B cell (primary cell): Measurements from ENCODE around the gene AMIGO1. TPM values are rescaled to one million over a fixed set of nuclear protein-coding genes. Genes with fewer than 3 reads are reported as not detected.

Experiments
- ATAC-seq: fragments of 200-7000 bp; cut with Tn5 transposase; one replicate; pipeline ENCODE4 v1.10.0; 2021; ENCODE audit warnings: low read depth, mild to moderate bottlenecking, moderate number of reproducible peaks, moderate library complexity
- CTCF ChIA-PET: fragments of 350-600 bp; sonication (Branson Sonifier 250); formaldehyde crosslinking; loops from one replicate; lab custom pipeline; 2021; ENCODE audit warnings: antibody characterized with exemption, inconsistent platforms; lab: Charles Lee
- POLR2A ChIA-PET: fragments of 350-600 bp; sonication (Branson Sonifier 250); formaldehyde crosslinking; loops from one replicate; lab custom pipeline; 2021; ENCODE audit warnings: antibody characterized with exemption; lab: Charles Lee
- DNase-seq: peaks from one replicate; pipeline ENCODE4 v3.0.0; 2013
- H2AFZ ChIP-seq: 2 replicates; pipeline ENCODE4 v1.6.1; 2012; ENCODE audit warnings: mild to moderate bottlenecking, low read depth, low read length; ENCODE audit not compliant: insufficient read depth, poor library complexity, severe bottlenecking
- H3K27ac ChIP-seq, 2 donors: 1 replicate in 1 of 2; 2 replicates in 1 of 2; pipeline ENCODE4 v1.5.1; 2012 to 2013; ENCODE audit warnings: low read length in 2 of 2, mild to moderate bottlenecking in 2 of 2, moderate library complexity in 1 of 2
- H3K27me3 ChIP-seq, 4 experiments: fragments of 200-600 bp in 1 of 4; sonication (generic) in 1 of 4; replicated peaks in 1 of 4; 1 replicate in 2 of 4; 2 replicates in 2 of 4; pipeline versions ENCODE4 v1.6.1 to v1.7.0; 2013 to 2016; ENCODE audit warnings: low read length in 3 of 4, mild to moderate bottlenecking in 2 of 4, mixed read lengths in 1 of 4, moderate library complexity in 1 of 4; ENCODE audit not compliant: insufficient read depth in 4 of 4, control insufficient read depth in 3 of 4; ENCODE audit errors: control extremely low read depth in 1 of 4
- H3K36me3 ChIP-seq, 2 experiments: replicated peaks in 1 of 2; 1 replicate in 1 of 2; 2 replicates in 1 of 2; pipeline versions ENCODE4 v1.6.1 to v1.7.1; 2013; ENCODE audit warnings: low read length in 1 of 2; ENCODE audit not compliant: insufficient read depth in 2 of 2, control insufficient read depth in 1 of 2; ENCODE audit errors: control extremely low read depth in 1 of 2, extremely low read depth in 1 of 2
- H3K4me1 ChIP-seq, 2 donors: fragments of 200-600 bp in 1 of 2; sonication (generic) in 1 of 2; 1 replicate in 1 of 2; 2 replicates in 1 of 2; pipeline versions ENCODE4 v1.5.1 to v1.6.1; 2013 to 2017; ENCODE audit warnings: low read length in 2 of 2; ENCODE audit not compliant: control insufficient read depth in 2 of 2, insufficient read depth in 2 of 2
- H3K4me2 ChIP-seq: replicated peaks from 2 replicates; pipeline ENCODE3; 2012; ENCODE audit warnings: mild to moderate bottlenecking, low read depth, low read length; ENCODE audit not compliant: poor library complexity, severe bottlenecking
- H3K4me3 ChIP-seq, 5 experiments: fragments of 200-600 bp in 1 of 5; sonication (generic) in 1 of 5; 1 replicate in 3 of 5; 2 replicates in 2 of 5; pipeline versions ENCODE4 v1.5.1 to v1.7.0; 2011 to 2016; ENCODE audit warnings: low read length in 4 of 5, mild to moderate bottlenecking in 4 of 5, low read depth in 2 of 5, control low read depth in 1 of 5, moderate library complexity in 1 of 5; ENCODE audit not compliant: insufficient read depth in 1 of 5; ENCODE audit errors: control extremely low read depth in 1 of 5, extremely low read depth in 1 of 5
- H3K79me2 ChIP-seq: fragments of 200-600 bp; sonication (generic); one replicate; pipeline ENCODE4 v1.6.0; 2016; ENCODE audit warnings: low read length; ENCODE audit not compliant: control insufficient read depth, insufficient read depth
- H3K9ac ChIP-seq: fragments of 200-600 bp; sonication (generic); 2 replicates; pipeline ENCODE4 v1.6.1; 2017; ENCODE audit warnings: mild to moderate bottlenecking, low read length, moderate library complexity
- H3K9me3 ChIP-seq, 3 donors: one replicate each; pipeline versions ENCODE4 v1.6.1 to v1.7.1; 2013; ENCODE audit warnings: low read length in 2 of 3; ENCODE audit not compliant: control insufficient read depth in 2 of 3, insufficient read depth in 1 of 3; ENCODE audit errors: control extremely low read depth in 1 of 3
- H4K20me1 ChIP-seq: 2 replicates; pipeline ENCODE4 v1.6.0; 2012; ENCODE audit warnings: mild to moderate bottlenecking, low read length; ENCODE audit not compliant: insufficient read depth, control insufficient read depth, poor library complexity, severe bottlenecking
- H3K27ac Mint-ChIP-seq: one replicate; pipeline ENCODE4 v1.8.0; 2021; ENCODE audit warnings: mixed read lengths
- H3K27me3 Mint-ChIP-seq: one replicate; pipeline ENCODE4 v1.8.0; 2021; ENCODE audit warnings: mixed read lengths
- H3K4me1 Mint-ChIP-seq: one replicate; pipeline ENCODE4 v1.8.0; 2021; ENCODE audit warnings: mixed read lengths
- H3K4me3 Mint-ChIP-seq: one replicate; pipeline ENCODE4 v1.8.0; 2021; ENCODE audit warnings: mixed read lengths
- H3K9me3 Mint-ChIP-seq: one replicate; pipeline ENCODE4 v1.8.0; 2022; ENCODE audit warnings: mixed read lengths; ENCODE audit not compliant: insufficient read depth
- CTCF ChIP-seq: fragments of 200-600 bp; IDR thresholded peaks from one replicate; pipeline ENCODE4 v1.8.0; 2022; ENCODE audit warnings: antibody characterized with exemption, mild to moderate bottlenecking
- EZH2 ChIP-seq: IDR thresholded peaks from 2 replicates; pipeline ENCODE4 v1.6.1; 2012; ENCODE audit warnings: borderline replicate concordance, low read depth, mild to moderate bottlenecking, moderate library complexity, low read length; ENCODE audit not compliant: insufficient read depth, poor library complexity, severe bottlenecking
- WGBS: methylation state at CpG from one replicate; pipeline ENCODE4 v1.1.5; 2013; ENCODE audit warnings: missing lambda C conversion rate; ENCODE audit not compliant: insufficient coverage; 5-methylcytosine and 5-hydroxymethylcytosine counted together
- intact Hi-C: fragments of 100-400 bp; cut with micrococcal nuclease; formaldehyde crosslinking; loops from one replicate; pipeline ENCODE4 v1.10.0; 2022
- polyA plus RNA-seq: library from polyadenylated mRNA; depleted of rRNA; stranded (reverse); fragments of >200 nt; gene quantifications from 2 replicates; pipeline ENCODE4 v1.2.3, GENCODE V29; 2012
- total RNA-seq, 2 donors: library from RNA; stranded (reverse); fragments of 120-200 nt in 1 of 2; gene quantifications; 1 replicate in 1 of 2; 2 replicates in 1 of 2; pipeline versions ENCODE4 v1.2.3 to v1.2.4, GENCODE V29; 2013 to 2022

The AMIGO1 gene
- total and polyA plus RNA-seq, 2 donors (not counting 1 experiment from before 2014, with no cell fraction given) = 0.19 to 2.4 TPM

GRCh38 chr1:109467301-109467777, 42.2 kb downstream of the AMIGO1 start:
- H2AFZ ChIP-seq = no peak overlapping the region
- intact Hi-C loops = no loop called here
- ChIA-PET CTCF (no interaction called here), POLR2A (no interaction called here)
- Mint-ChIP-seq H3K27me3 (peaks cover 62% of the 10 kb centered on the region), H3K4me1 (peaks cover 8% of the 10 kb centered on the region), H3K27ac (no peak overlapping the region), H3K4me3 (peak overlapping the region; percentile 83), H3K9me3 (no peaks in the 10 kb centered on the region)
- no peak overlapping the region for H3K4me3 ChIP-seq
- peaks cover 0 to 8% (median 1%) of the 10 kb centered on the region in 3 donors for H3K9me3 ChIP-seq
- DNase-seq = no peak
- no peaks in the 10 kb centered on the region for H4K20me1 ChIP-seq
- 12% methylated on average over 20 of the region's 23 CpGs for WGBS
- H3K27ac ChIP-seq = no peak overlapping the region
- no peak overlapping the region for H3K9ac ChIP-seq
- H3K4me1 ChIP-seq = peaks cover 13% of the 10 kb centered on the region in 2 donors
- no peak for TF ChIP-seq EZH2
- TF ChIP-seq CTCF = no peak
- H3K27me3 ChIP-seq = peaks cover 0 to 68% (median 51%) of the 10 kb centered on the region in 4 experiments
- ATAC-seq = no peak
- no peaks in the 10 kb centered on the region for H3K36me3 ChIP-seq
- H3K79me2 ChIP-seq = no peaks in the 10 kb centered on the region
- peak overlapping the region; percentile 94 for H3K4me2 ChIP-seq

GRCh38 chr1:109466452-109467300, 42.9 kb downstream of the AMIGO1 start, which contains the start of gene SYPL2:
SYPL2 (plus strand) TSS chr1:109466546; CDS start chr1:109466844, 298 bp downstream.
- 6% methylated on average over 74 of the region's 88 CpGs for WGBS
- H3K27me3 Mint-ChIP-seq = peaks cover 65% of the 10 kb centered on the region
- peak; percentile 48 for DNase-seq
- H3K4me1 ChIP-seq = peaks cover 13% of the 10 kb centered on the region in 2 donors
- no peaks in the 10 kb centered on the region for H4K20me1 ChIP-seq
- POLR2A ChIA-PET = no interaction called here
- peak within 1 kb of the TSS; percentile 75 for H2AFZ ChIP-seq
- H3K4me1 Mint-ChIP-seq = peaks cover 8% of the 10 kb centered on the region
- H3K9ac ChIP-seq = peak within 1 kb of the TSS; percentile 64
- TF ChIP-seq EZH2 (peak; percentile 91), CTCF (no peak)
- H3K27ac Mint-ChIP-seq = no peak within 1 kb of the TSS
- no peak within 1 kb of the TSS for H3K27ac ChIP-seq
- no peaks in the 10 kb centered on the region for H3K79me2 ChIP-seq
- CTCF ChIA-PET = no interaction called here
- intact Hi-C loops = no loop called here
- no peaks in the 10 kb centered on the region for H3K36me3 ChIP-seq
- no peaks in the 10 kb centered on the region for H3K9me3 Mint-ChIP-seq
- H3K27me3 ChIP-seq = peaks cover 0 to 61% (median 51%) of the 10 kb centered on the region in 4 experiments
- ATAC-seq = no peak
- H3K4me2 ChIP-seq = peak within 1 kb of the TSS; percentile 94
- H3K9me3 ChIP-seq = peaks cover 0 to 8% (median 1%) of the 10 kb centered on the region in 3 donors
- H3K4me3 ChIP-seq = peak within 1 kb of the TSS in 4 of 5 experiments; percentile 23 to 60 (median 45)
- peak within 1 kb of the TSS; percentile 83 for H3K4me3 Mint-ChIP-seq
